Measurements from ENCODE around the gene WTAP. TPM values are rescaled to one million over a fixed set of nuclear protein-coding genes. Genes with fewer than 3 reads are reported as not detected.

The WTAP gene
- total RNA-seq, 1 experiment from 2014 or later, result 44.7 TPM

GRCh38 chr6:159772196-159772595 lies 44.9 kb downstream of the WTAP start:
- H3K9me3 ChIP-seq (ENCODE audit: insufficient read depth, low read depth), result no peaks in the 10 kb centered on the region
- CTCF ChIA-PET, result interaction anchor here (0.5 kb wide), 1 partner anchor 48 kb away, joined by 9 read pairs; no protein-coding TSS in a partner anchor
- H3K79me2 ChIP-seq (ENCODE audit: low read depth), result no peaks in the 10 kb centered on the region
- no peaks in the 10 kb centered on the region for H4K20me1 ChIP-seq (ENCODE audit: insufficient read depth)
- H3K27ac ChIP-seq, result no peak overlapping the region
- H3K4me3 ChIP-seq, result no peak overlapping the region
- H3K4me1 ChIP-seq (replicated peaks; ENCODE audit: insufficient read depth), result no peaks in the 10 kb centered on the region
- peaks cover 13% of the 10 kb centered on the region; the same call in 1 of the 2 replicates for H3K36me3 ChIP-seq (ENCODE audit: low read depth)
- POLR2A ChIA-PET (ENCODE audit: unreplicated experiment), result no interaction called here
- no peaks in the 10 kb centered on the region for H3K9me2 ChIP-seq (ENCODE audit: insufficient read depth)
- intact Hi-C loops (cut with micrococcal nuclease; ENCODE audit: unreplicated experiment), result no loop called here
- no peaks in the 10 kb centered on the region for H3K27me3 ChIP-seq (ENCODE audit: insufficient read depth, low read depth)
- peaks cover 16% of the 10 kb centered on the region; the same call in 1 of the 2 replicates for H3F3A ChIP-seq (ENCODE audit: insufficient read depth, low read depth)
- no peak for DNase-seq
- BruUV-seq (replicated peaks), result no TSS peak
- H2AFZ ChIP-seq, result no peak overlapping the region
- no peak overlapping the region for H3K4me2 ChIP-seq
- TF ChIP-seq CTCF (conservative IDR thresholded peaks at IDR 0.05) (no peak), EZH2 (IDR thresholded peaks at IDR 0.05; ENCODE audit: low read depth) (no peak)

DNA sequence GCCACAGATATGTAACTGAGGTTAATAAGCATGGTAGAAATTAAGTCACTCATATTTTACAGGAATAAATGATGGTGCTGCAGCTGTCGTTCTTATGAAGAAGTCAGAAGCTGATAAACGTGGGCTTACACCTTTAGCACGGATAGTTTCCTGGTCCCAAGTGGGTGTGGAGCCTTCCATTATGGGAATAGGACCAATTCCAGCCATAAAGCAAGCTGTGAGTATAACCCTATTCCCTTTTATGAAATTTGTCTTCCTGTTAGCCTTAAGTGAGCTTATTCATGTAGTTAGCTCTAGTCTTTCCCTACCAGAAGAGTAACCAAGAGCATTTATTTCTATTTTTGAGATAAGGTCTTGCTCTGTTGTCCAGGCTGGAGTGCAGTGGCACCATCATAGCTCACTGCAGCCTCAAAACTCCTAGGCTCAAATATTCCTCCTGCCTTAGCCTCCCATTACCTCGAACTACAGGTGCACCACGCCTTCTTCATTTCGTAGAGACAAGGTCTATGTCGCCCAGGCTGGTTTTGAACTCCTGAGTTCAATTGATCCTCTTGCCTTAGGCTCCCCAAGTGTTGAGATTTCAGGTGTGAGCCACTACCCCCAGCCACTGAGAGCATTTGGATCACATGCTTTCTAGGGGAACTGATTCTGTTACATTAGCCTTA lies 50.1 kb downstream of the WTAP start:
- intact Hi-C loops (cut with micrococcal nuclease; ENCODE audit: unreplicated experiment), result no loop called here
- Histone ChIP-seq H3K27ac (no peak overlapping the region), H2AFZ (no peak overlapping the region), H3K27me3 (ENCODE audit: insufficient read depth, low read depth) (no peaks in the 10 kb centered on the region), H3K79me2 (ENCODE audit: low read depth) (no peaks in the 10 kb centered on the region), H3K36me3 (ENCODE audit: low read depth) (peaks cover 29% of the 10 kb centered on the region), H3K4me1 (replicated peaks; ENCODE audit: insufficient read depth) (no peaks in the 10 kb centered on the region), H3K4me3 (no peak overlapping the region), H3K9me2 (ENCODE audit: insufficient read depth) (no peaks in the 10 kb centered on the region), H3K9me3 (ENCODE audit: insufficient read depth, low read depth) (no peaks in the 10 kb centered on the region), H3K4me2 (no peak overlapping the region), H4K20me1 (ENCODE audit: insufficient read depth) (peaks cover 21% of the 10 kb centered on the region), H3F3A (ENCODE audit: insufficient read depth, low read depth) (peaks cover 54% of the 10 kb centered on the region)
- BruUV-seq (replicated peaks), result no TSS peak
- no peak for TF ChIP-seq CTCF (conservative IDR thresholded peaks at IDR 0.05)
- TF ChIP-seq EZH2 (IDR thresholded peaks at IDR 0.05; ENCODE audit: low read depth), result no peak
- CTCF ChIA-PET, result no interaction called here
- no peak for DNase-seq
- POLR2A ChIA-PET (ENCODE audit: unreplicated experiment), result no interaction called here

GRCh38 chr6:159778131-159778530 lies 50.8 kb downstream of the WTAP start:
- intact Hi-C loops (cut with micrococcal nuclease; ENCODE audit: unreplicated experiment), result no loop called here
- Histone ChIP-seq H3F3A (ENCODE audit: insufficient read depth, low read depth) (peaks cover 50% of the 10 kb centered on the region), H3K27ac (no peak overlapping the region), H3K4me2 (no peak overlapping the region), H3K4me1 (replicated peaks; ENCODE audit: insufficient read depth) (no peaks in the 10 kb centered on the region), H3K36me3 (ENCODE audit: low read depth) (peaks cover 36% of the 10 kb centered on the region), H3K79me2 (ENCODE audit: low read depth) (no peaks in the 10 kb centered on the region), H3K27me3 (ENCODE audit: insufficient read depth, low read depth) (no peaks in the 10 kb centered on the region), H3K9me3 (ENCODE audit: insufficient read depth, low read depth) (no peaks in the 10 kb centered on the region), H2AFZ (no peak overlapping the region), H4K20me1 (ENCODE audit: insufficient read depth) (peaks cover 28% of the 10 kb centered on the region), H3K9me2 (ENCODE audit: insufficient read depth) (no peaks in the 10 kb centered on the region), H3K4me3 (no peak overlapping the region)
- ChIA-PET POLR2A (ENCODE audit: unreplicated experiment) (interaction anchor here (0.7 kb wide), 1 partner anchor 83 kb away, joined by 5 read pairs; no protein-coding TSS in a partner anchor), CTCF (no interaction called here)
- TF ChIP-seq EZH2 (IDR thresholded peaks at IDR 0.05; ENCODE audit: low read depth), result no peak
- TF ChIP-seq CTCF (conservative IDR thresholded peaks at IDR 0.05), result no peak
- no peak for DNase-seq
- no TSS peak for BruUV-seq (replicated peaks)
